Stimulated activated CD4-positive, alpha-beta T cell treated with anti-CD3 and anti-CD28 coated beads, TNF-alpha, amount 100 ng/mL, for 1 hour (primary cell): ENCODE data around the gene MEPE.
"Not testable (repeated sequence)": the region's sequence is repeated elsewhere in the genome, so short reads cannot be mapped to it uniquely, and the experiment has no call there.

Experiments used
- DNase-seq, 3 donors: peaks; one replicate each; pipeline ENCODE4 v3.0.0-alpha.2; 2020; ENCODE audit warnings: low read depth in 3 of 3, low spot score in 1 of 3

The MEPE gene

DNA sequence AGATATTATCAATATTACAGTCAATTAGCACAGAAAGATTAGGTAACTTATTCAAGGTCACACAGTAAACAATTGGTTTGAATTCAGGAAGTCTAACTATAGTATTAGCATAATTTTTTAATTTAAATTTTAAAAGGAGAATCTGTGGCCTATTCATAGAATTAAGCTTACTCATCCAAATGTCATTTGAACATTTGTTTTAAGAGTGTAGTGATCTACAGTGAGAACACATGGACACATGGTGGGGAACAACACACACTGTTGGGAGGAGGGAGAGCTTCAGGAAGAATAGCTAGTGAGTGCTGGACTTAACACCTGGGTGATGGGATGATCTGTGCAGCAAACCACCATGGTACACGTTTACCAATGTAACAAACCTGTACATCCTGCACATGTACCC lies 48.3 kb downstream of the MEPE start:
- no peak for DNase-seq

DNA sequence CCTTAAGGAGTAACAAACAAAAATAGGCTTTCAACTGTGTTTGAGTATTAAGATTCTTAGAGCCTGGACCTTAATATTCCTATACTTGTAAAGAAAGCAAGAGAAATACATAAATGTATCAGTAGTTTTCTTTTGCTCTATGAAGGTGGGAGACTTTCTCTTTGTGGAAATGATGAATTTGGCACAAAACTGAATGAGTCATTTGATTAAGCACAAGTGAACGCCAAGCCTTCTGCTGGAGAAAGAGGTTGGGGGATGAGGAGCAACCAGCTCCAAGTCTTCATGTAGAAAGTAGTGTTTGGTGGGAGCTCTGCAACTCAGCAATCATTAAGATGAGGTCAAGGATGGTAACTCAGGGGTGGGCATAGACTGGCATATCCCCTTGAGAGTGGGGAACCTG lies 49.6 kb downstream of the MEPE start:
- no peak for DNase-seq

GRCh38 chr4:87882861-87883260 lies 50.1 kb downstream of the MEPE start:
- DNase-seq = no peak

DNA sequence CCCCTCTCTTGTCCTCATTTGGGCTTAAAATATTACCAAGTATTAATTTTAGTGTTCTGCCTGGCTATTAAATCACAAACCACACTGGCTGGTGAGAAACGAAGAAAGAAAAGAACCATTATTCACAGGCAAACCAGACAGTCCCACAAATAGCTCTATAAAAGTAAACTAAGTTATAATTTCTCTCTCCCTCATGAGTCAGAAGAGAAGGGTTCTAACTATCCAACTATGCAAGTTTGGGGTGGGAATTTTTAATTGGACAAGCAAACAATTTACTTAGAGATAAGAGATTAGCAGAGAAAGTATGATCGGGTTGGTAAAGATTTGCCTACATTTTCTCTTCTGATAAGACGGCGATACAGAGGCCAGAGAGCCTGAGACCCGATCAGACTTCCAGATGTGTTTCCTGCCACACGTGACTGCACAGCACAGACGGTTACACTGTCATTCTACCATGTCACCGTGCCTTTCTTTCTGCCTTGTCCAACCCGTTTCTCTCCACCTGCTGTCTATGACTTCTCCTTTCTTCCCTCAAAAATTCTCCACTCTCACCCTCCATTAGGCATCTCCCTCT lies 52.3 kb downstream of the MEPE start:
- DNase-seq = no peak

- no peak for DNase-seq
Observed at GRCh38 chr4:87886083-87886482, 53.3 kb downstream of the MEPE start.

DNA sequence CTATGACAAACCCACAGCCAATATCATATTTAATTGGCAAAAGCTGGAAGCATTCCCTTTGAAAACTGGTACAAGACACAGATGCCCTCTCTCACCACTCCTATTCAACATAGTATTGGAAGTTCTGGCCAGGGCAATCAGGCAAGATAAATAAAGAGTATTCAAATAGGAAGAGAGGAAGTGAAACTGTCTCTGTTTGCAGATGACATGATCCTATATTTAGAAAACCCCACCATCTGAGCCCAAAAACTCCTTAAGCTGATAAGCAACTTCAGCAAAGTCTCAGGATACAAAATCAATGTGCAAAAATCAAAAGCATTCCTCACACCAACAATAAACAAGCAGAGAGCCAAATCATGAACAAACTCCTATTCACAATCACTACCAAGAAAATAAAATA lies 58.0 kb downstream of the MEPE start:
- not testable (repeated sequence) for DNase-seq

DNA sequence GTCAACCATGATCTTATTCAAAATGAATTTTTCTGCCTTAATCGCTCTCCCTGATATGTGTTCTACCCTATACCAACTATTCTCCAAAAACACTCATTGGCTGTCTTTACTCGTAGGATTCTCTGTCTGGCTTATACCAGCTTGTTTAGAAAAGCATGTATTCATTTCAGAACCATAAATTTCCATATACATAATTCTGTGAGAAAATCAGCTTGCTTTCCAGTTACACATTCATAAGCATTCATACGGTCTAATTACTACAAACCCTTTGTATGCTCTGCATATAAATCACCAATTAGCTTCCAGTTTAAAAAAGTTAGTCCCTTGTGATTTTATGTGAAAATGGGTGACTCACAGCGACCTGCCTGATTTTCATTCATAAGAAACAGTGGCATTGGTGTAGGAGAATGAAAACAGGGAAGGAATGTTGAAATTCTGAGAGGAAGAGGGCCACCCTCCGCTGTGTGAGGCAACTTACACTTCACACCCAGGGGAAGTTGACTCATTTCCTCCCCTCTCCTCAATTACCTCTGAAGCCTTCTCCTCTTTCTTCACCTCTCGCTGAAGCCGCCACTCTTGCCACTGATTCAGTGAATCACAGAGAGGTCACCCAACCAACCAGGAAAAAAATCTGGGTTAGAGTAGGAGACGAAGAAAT lies 63.3 kb downstream of the MEPE start:
- DNase-seq = no peak
